MV-4-11 (cell line): ENCODE results near the gene SCAND1.
A peak's percentile ranks its signal among the peaks of the same experiment; 100 is the strongest.
"Not testable (repeated sequence)": the region's sequence is repeated elsewhere in the genome, so short reads cannot be mapped to it uniquely, and the experiment has no call there.

ENCODE experiments used
- DNase-seq: peaks from one replicate; lab custom pipeline; 2025; lab: John Stamatoyannopoulos, UW

Gene SCAND1

GRCh38 chr20:35959291-35959690, 5.0 kb upstream of the SCAND1 start:
- not testable (repeated sequence) for DNase-seq

DNA sequence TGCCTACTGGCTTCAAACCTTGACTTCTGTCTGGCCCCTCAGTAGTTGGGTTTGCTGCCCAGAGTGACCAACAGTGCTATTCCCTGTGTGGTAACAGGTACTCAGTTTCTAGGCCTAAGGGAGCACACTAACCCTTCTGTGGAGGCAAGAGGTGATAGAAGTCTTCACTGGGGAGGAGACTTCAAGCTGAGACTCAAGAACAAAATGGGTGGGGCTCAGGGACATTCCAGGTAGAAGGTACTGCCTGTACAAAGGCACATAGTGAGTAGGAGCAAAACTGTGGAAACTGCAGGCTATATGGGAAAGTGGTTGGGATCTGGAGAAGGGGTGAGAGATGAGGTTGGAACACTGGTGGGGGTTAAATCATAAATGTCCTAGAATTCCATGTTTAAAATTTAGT, 2.3 kb upstream of the SCAND1 start:
- no peak for DNase-seq

GRCh38 chr20:35954907-35955251, 577 bp upstream of the SCAND1 start:
- peak; percentile 35 for DNase-seq

DNA sequence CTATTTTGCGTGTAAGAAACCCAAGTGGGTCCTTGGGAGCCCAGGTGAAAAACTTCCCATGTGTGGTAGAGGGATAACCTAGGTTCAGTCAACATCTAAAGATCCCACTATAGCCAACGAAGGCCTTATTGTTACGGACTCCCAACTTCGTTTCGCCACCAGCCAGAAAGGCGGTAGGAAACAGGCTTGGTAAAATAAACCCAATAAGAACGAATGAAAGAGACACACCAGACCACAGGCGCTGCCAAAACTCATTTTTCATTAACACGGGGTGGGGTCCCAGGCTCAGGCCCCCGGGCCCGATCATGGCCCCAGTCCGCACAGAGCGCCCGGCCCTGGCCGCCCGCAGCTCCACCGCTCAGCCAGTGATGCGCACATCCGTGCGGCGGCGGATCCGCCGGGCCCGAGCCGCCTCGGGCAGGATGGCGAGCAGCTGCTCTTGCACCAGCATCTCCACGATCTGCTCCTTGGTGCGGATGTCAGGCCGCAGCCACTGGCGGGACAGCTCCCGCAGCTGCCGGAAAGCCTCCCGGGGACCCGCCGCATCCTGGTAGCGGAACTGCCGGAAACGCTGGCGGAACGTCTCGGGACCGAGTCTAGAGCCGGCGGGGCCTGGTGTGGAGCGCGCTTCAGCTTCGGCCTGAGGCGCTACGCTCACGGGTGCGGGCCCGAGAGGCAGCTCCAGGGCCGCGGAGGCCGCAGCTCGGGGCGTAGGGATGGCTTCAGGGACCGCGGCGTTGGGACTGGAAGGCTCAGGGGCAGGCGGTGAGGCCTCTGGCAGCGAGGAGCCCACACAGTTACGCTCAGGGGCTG, 709 bp downstream of the SCAND1 start:
- peak; percentile 42 for DNase-seq

DNA sequence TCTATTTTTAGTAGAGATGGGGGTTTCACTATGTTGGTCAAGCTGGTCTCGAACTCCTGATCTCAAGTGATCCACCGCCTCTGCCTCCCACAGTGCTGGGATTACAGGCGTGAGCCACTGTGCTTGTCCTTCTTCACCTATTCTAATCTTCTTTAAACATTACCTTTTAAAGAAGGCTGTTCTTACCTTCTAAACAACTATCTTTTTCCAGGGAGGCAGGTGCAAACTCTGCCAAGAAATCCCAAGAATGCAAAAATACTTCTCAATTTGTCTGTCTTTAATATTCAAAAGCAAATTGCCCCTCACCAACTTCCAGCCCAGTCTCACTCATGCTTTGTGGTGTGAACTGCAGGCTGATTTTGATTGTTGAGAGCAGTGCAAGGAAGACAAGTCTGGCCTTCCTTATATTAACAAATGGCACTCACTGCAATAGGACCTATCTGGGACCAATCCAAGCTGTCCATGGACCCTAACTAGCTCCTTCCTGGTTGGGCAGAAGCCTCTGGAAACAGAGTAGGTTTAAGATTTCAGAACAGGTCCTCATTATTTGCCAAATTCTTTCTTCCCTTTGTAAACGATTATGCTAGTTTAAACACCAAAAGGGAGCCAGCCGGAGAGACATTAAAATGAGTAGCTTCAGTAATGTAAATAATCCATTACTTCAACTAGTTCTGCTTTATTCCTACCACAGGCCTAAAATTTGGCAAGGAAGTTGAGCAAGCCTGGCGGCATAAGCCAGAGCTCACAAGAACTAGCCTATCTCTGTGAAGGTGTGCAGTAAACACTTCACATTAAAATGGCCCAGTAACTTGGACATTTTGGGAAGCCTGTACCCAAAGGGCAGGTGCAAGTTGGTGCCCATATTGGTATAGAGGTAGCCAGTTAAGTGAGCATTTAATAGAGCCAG, 1.6 kb downstream of the SCAND1 start:
- peak; percentile 76 for DNase-seq

DNA sequence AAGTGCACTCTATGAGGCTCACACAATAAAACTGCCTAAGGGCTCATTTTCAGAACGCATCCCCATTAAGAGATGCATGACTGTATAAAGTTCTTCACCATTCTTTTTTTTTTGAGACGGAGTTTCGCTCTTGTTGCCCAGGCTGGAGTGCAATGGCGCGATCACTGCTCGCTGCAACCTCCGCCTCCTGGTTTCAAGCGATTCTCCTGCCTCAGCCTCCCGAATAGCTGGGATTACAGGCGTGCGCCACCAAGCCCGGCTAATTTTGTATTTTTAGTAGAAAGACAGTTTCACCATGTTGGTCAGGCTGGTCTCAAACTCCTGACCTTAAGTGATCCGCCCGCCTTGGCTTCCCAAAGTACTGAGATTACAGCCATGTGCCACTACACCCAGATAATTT, 2.2 kb downstream of the SCAND1 start:
- DNase-seq: not testable (repeated sequence)

- DNase-seq: no peak
Measured at GRCh38 chr20:35950093-35950492, 4.2 kb downstream of the SCAND1 start.

DNA sequence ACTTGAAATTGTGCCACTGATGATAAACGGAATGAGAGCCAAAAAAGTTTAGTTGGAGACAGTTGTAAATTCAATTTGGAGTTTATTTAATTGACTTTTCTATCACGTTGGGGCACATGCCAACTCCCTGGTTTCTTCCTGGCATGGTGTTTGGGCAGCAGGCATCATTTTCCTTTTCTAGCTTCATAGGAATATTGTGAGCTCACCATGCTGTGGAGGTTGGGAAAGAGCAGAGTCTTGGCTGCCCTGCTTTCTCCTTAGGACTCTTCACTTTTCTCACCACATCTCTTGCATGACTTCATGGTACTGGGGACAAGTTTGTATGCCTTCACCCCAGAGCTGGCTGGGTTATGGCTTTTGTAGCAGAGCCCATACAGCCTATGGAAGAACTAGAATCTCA, 6.4 kb downstream of the SCAND1 start:
- no peak for DNase-seq

DNA sequence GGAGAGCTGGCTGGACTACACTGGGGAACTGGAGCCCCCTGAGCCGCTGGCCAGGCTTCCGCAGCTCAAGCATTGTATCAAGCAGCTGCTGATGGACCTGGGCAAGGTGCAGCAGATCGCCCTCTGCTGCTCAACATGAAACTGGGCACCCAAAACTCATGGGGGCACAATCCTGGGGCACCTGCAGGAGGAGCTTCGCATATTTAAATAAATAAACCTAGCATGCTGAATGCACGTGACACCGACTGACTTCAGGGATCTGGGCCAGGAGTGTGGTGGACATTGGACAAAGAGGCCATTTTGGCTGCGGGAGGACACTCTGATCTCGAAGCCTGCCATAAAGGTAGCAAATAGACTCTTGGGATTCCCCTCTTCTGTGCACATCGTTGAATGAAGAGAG, 6.8 kb downstream of the SCAND1 start:
- no peak for DNase-seq

DNA sequence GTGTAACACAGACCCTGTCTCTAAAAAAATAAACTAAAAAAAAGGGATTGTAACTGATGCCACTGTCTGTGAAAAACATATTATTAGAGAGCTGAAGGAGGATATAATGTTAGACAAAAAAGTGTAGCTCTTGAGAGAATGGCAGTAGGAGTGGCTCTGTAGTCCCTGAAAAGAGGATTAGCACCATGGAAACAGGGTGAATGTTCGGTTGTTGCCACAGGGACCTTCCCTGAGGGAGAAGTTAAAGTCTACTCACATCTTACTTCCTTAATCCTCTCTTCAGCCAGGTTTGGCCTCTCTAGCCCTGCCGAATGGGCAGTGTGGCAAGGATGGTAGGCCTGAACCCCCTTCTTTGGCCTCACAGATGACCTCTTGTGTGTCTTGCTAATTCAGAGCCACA, 12.1 kb downstream of the SCAND1 start:
- peak; percentile 6 for DNase-seq

DNA sequence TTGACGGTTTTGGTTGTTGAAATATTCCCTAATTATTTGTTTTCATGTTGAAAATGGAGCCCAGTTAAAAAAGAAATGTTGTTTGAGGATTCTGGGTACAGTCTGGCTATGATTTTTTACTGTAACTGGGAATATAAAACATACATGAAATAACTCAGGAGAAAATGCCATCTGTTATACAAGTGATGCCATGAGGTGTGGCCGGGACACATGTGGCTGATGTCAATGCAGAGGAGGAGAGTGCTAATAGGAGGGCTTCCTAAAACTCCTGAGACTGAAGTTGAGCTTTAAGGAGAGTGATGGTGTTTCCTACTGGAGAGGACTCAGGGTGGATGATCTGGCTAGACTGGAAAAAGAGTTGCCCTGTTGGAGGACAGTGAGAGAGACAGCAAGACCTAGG, 12.7 kb downstream of the SCAND1 start:
- DNase-seq: no peak

DNA sequence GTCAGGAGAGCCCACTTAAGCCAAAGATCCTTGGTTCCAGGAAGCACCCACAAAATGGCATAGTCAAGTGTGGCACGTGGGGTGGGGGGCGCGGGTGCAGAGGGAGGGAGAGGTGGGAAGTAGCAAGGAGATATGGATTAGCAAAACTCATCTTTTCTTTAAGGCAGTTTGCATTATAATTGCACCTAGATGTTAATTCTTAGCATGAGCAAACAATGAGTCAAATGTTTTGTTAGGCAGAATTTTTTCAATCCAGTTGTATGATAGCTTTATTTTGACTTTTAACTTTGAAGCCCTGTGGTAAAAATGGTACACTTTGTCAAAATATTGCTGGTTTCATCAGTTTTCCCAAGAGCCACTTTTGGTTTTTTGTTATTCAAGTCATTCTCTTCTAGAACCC, 15.0 kb downstream of the SCAND1 start:
- no peak for DNase-seq

DNA sequence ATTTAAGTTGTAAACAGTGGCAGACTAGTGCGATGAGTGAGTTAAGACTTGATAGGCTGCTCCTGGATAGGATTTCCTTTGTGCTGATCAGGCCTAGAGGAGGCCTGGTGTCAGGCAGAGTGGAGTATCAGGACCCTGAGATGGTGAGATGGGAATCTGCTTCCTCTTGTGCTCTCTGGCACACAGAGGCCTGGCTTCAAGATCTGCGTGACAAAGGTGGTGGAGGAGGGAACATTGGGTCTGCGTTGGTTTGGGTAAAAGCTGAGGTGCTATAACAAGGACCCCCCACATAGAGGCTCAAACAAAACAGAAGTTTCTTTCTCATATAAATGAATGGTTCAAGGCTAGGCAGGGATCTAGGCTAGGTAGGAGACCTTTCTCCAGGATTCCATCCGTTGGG, 20.3 kb downstream of the SCAND1 start:
- DNase-seq: no peak

DNA sequence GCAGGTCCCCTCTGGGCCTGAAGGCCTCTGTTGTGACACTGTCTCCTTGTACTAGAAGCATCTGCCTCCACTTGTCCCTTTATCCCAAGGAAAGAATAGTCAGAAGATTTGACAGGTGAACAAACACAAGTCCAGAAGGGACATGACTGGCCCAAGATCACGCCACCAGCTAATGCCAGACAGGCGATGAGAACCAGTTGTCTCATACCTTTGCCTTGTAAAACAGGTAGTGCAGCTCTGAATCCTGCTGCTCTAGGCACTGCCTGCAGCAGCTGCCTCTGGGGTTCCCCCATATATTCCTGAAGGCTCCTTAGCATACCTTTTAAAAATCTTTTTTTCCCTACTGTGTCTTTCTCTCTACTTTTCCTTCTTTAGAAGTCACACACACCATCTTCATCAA, 25.0 kb downstream of the SCAND1 start:
- no peak for DNase-seq

GRCh38 chr20:35920523-35920922, 33.8 kb downstream of the SCAND1 start:
- no peak for DNase-seq

- DNase-seq: no peak
Measured at GRCh38 chr20:35918021-35918420, 36.3 kb downstream of the SCAND1 start.

DNA sequence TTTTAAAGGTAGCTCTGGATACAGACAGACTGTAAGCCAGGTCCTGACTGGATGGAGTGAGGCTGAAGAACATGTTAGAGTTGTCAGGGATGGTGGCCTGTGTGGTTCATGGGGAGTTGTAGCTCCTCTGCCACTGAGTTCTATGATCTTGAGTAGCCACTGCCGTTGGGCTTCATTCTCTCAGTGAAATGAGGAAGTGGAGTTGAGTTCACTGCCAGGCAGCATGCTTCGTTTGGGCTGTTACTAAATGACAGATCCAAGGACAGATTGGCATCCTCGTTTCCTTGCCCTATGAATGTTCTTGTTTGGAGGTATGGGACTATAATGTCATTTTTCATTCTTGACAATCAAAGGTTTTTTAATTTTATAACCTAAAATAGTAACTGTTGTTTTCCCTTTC, 37.2 kb downstream of the SCAND1 start:
- DNase-seq: peak; percentile 75

DNA sequence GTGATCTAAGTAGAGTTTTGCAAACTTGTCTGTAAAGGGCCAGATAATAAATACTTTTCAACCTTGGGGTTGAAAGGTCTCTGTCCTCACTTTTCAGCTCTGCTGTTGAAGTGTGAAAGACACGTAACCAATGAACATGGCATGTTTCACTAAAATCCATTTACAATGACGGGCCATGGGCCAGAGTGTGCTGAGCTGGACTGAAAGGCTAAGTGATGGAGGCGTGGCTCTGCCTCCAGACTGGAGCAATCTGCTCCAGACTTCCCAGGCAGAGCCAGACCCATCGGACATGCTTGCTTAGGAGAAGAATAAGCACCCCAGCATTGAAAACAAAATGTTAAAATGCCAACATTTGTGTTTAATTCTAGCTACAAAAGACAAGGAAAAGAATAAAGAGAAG, 41.4 kb downstream of the SCAND1 start:
- DNase-seq: no peak

DNA sequence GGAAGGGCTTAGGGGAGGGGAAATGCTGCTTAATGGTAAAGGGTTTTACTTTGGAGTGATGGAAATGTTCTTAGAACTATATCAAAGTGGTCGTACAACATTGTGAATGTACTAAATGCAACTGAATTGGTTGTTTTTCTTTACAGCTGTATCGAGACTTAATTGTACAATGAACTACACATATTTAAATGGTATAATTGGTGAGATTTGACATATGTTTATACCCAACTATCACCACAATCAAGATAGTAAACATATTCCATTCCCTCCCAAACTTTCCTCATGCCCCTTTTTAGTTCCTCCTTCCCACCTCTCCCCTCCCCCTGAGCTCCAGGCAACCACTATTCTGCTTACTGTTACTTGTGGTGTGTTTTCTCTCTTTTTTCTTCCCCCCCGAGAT, 44.0 kb downstream of the SCAND1 start:
- no peak for DNase-seq

GRCh38 chr20:35909796-35910195, 44.5 kb downstream of the SCAND1 start:
- DNase-seq: no peak

GRCh38 chr20:35909176-35909575, 45.1 kb downstream of the SCAND1 start:
- DNase-seq: no peak

DNA sequence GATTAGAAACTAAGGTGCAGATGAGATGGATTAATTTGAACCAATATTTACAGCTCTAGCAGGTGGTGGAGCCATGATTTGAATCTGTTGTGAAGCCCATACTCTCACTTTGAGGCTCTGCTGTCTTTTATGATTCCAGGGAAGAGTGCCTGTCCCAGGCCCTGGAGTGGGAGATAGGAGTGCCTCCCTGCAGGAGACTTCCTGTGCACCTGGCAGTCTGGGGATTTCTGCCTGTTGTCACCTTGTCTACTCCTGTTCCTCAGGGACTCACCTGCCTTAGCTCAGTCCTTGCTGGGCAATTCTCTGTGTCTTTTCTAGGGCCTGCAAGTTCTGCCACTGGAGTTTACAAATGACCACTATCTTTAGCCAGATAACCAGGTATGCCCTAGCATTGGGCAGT, 46.3 kb downstream of the SCAND1 start:
- DNase-seq: no peak

DNA sequence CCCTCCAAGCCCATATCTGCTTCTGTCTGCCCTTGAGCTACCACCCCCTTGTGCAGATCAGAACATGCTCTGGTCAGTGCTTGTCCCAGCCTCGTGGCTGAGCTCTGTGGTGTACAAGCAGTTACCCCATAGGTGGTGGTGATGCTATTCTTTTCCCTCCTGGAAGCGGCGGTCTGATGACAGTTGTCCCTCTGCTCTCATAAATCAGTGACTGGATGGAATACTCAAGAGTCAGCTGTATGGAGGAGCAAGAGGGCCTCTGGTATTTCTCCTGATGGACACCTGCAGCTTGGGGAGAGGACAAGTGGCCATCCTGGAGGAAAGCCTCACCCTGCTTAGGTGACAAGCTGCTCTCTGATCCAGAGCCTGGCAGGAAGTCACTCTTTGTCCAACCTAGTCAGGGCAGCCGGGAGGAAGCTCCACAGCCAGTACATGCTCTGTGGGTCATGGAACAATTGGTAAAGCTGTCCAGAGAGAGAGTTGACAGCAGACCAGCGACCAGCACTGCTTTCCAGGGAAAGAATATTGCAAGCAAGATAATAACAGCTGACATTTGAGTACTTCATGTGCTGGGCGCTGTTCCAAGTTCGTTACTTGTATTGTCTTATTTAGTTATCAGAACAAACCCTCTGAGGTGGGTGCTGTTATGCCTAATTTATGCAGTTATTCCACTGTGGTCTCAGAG, 47.1 kb downstream of the SCAND1 start:
- DNase-seq: no peak
